ENCODE results near the gene MRPS18A.

Gene MRPS18A

DNA sequence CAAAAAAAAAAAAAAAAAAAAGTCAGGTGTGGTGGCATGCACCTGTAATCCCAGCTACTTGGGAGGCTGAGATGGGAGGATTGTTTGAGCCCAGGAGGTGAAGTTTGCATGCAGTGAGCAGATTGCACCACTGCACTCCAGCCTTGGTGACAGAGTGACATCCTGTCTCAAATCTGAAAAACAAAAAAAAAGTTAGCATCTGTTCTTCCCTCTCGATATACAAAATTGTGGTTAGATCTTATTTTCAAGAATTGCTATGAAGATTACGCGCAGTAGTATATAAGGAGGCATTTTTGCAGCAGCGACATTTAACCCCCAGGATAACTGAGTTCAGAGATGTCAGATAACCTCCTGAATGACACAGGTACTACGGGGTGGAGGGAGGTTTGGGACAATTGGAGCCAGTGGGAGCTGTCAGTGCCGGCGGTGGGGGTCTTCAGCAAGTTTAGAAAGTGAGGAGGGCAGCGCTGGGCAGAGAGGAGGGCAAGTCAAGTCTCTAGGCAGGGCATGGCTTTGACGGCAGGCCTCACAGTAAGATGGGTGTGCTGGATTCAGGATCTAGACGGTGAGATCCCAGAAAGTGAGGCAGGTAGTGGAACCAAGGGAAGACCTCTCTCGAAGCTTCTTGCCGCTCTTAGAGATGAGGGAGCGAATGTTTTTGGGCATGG, 26.2 kb upstream of the MRPS18A start:
- no peak overlapping the region for H3K27ac ChIP-seq (replicated peaks; ENCODE audit: low read length)
- no peaks in the 10 kb centered on the region for H3K79me1 ChIP-seq (ENCODE audit: low read depth, low read length)
- WGBS, 2 donors (ENCODE audit: extremely low coverage in 2 of 2, insufficient read length in 2 of 2, insufficient replicate concordance in 1 of 2) = no CpG with 5 or more reads among the region's 13 CpGs
- H3K4me2 ChIP-seq (ENCODE audit: insufficient read depth, low read length, poor library complexity, severe bottlenecking) = no peak overlapping the region
- no peak overlapping the region for H4K8ac ChIP-seq (ENCODE audit: low read depth, low read length)
- peaks cover 11 to 13% of the 10 kb centered on the region in 2 donors for H3K4me1 ChIP-seq (ENCODE audit: control insufficient read depth in 2 of 2, insufficient read depth in 1 of 2, low read depth in 1 of 2, low read length in 2 of 2)
- no peak overlapping the region for H4K91ac ChIP-seq (ENCODE audit: low read depth, low read length, poor library complexity)
- no peak overlapping the region for H2AFZ ChIP-seq (ENCODE audit: low read length)
- H3K9ac ChIP-seq (ENCODE audit: low read depth, low read length, poor library complexity) = no peak overlapping the region
- H2BK12ac ChIP-seq (ENCODE audit: low read length) = no peak overlapping the region
- H3K23ac ChIP-seq (ENCODE audit: low read depth, low read length, poor library complexity) = no peak overlapping the region
- H2AK5ac ChIP-seq (ENCODE audit: low read depth, low read length) = peak overlapping the region; percentile 72
- H3K4me3 ChIP-seq (ENCODE audit: low read length in 2 of 2) = no peak overlapping the region
- H3K18ac ChIP-seq (ENCODE audit: low read length) = peak overlapping the region; percentile 61
- no peak overlapping the region for H3K4ac ChIP-seq (ENCODE audit: low read length)
- H3K36me3 ChIP-seq (replicated peaks in 1 of 2; ENCODE audit: control insufficient read depth in 2 of 2, insufficient read depth in 2 of 2, low read length in 2 of 2) = no peaks in the 10 kb centered on the region
- DNase-seq (ENCODE audit: low spot score) = no peak
- H3K14ac ChIP-seq (ENCODE audit: low read length) = peak overlapping the region; percentile 63
- peak overlapping the region; percentile 54 for H2BK15ac ChIP-seq (ENCODE audit: low read length)
- H2BK120ac ChIP-seq (ENCODE audit: low read depth, low read length) = peak overlapping the region; percentile 1
- H3K27me3 ChIP-seq (ENCODE audit: control insufficient read depth in 3 of 3, insufficient read depth in 3 of 3, low read depth in 1 of 3, low read length in 3 of 3) = peaks cover 0 to 9% (median 0%) of the 10 kb centered on the region in 3 experiments
- H2BK5ac ChIP-seq (ENCODE audit: low read length) = no peak overlapping the region
- no peaks in the 10 kb centered on the region for H3K9me3 ChIP-seq (replicated peaks in 1 of 2; ENCODE audit: control insufficient read depth in 2 of 2, insufficient read depth in 1 of 2, low read depth in 1 of 2, low read length in 2 of 2)

GRCh38 chr6:43712579-43712978, 25.0 kb upstream of the MRPS18A start:
- no peak overlapping the region for H3K14ac ChIP-seq (ENCODE audit: low read length)
- H2AK5ac ChIP-seq (ENCODE audit: low read depth, low read length) = no peak overlapping the region
- H3K79me1 ChIP-seq (ENCODE audit: low read depth, low read length) = no peaks in the 10 kb centered on the region
- no peak overlapping the region for H3K4ac ChIP-seq (ENCODE audit: low read length)
- H4K91ac ChIP-seq (ENCODE audit: low read depth, low read length, poor library complexity) = no peak overlapping the region
- H3K4me3 ChIP-seq (ENCODE audit: low read length in 2 of 2) = no peak overlapping the region
- H3K36me3 ChIP-seq (replicated peaks in 1 of 2; ENCODE audit: control insufficient read depth in 2 of 2, insufficient read depth in 2 of 2, low read length in 2 of 2) = no peaks in the 10 kb centered on the region
- H3K9ac ChIP-seq (ENCODE audit: low read depth, low read length, poor library complexity) = no peak overlapping the region
- H3K9me3 ChIP-seq (replicated peaks in 1 of 2; ENCODE audit: control insufficient read depth in 2 of 2, insufficient read depth in 1 of 2, low read depth in 1 of 2, low read length in 2 of 2) = no peaks in the 10 kb centered on the region
- no peak overlapping the region for H2BK12ac ChIP-seq (ENCODE audit: low read length)
- H3K18ac ChIP-seq (ENCODE audit: low read length) = peak overlapping the region; percentile 66
- no peak overlapping the region for H2AFZ ChIP-seq (ENCODE audit: low read length)
- H2BK5ac ChIP-seq (ENCODE audit: low read length) = no peak overlapping the region
- no CpG with 5 or more reads among the region's 6 CpGs for WGBS, 2 donors (ENCODE audit: extremely low coverage in 2 of 2, insufficient read length in 2 of 2, insufficient replicate concordance in 1 of 2)
- H2BK15ac ChIP-seq (ENCODE audit: low read length) = no peak overlapping the region
- DNase-seq (ENCODE audit: low spot score) = no peak
- H2BK120ac ChIP-seq (ENCODE audit: low read depth, low read length) = no peak overlapping the region
- H3K4me2 ChIP-seq (ENCODE audit: insufficient read depth, low read length, poor library complexity, severe bottlenecking) = no peak overlapping the region
- H3K23ac ChIP-seq (ENCODE audit: low read depth, low read length, poor library complexity) = no peak overlapping the region
- peaks cover 0 to 6% (median 0%) of the 10 kb centered on the region in 3 experiments for H3K27me3 ChIP-seq (ENCODE audit: control insufficient read depth in 3 of 3, insufficient read depth in 3 of 3, low read depth in 1 of 3, low read length in 3 of 3)
- H3K4me1 ChIP-seq (ENCODE audit: control insufficient read depth in 2 of 2, insufficient read depth in 1 of 2, low read depth in 1 of 2, low read length in 2 of 2) = peaks cover 11 to 18% of the 10 kb centered on the region in 2 donors
- H3K27ac ChIP-seq (replicated peaks; ENCODE audit: low read length) = no peak overlapping the region
- H4K8ac ChIP-seq (ENCODE audit: low read depth, low read length) = peak overlapping the region; percentile 45

DNA sequence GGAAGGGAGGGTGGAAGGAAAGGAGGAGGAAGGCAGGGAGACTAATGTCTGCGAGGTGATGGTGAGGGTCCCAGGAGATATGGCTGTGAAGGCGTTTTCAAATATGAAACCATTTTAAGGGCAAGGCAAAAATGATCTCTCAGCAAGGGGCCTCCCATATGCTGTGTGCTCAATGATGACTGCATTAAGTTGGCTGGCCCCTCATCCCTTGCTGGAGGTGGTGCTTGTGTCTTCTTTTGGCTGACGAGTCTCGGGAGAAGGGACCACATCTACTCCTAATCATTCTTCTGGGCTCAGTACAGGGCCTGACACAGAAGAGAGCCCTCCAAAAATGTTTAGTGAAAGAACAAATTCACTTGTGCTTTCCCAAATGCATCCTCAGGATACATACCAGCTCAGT, 23.0 kb upstream of the MRPS18A start:
- no peak for DNase-seq (ENCODE audit: low spot score)
- H2AK5ac ChIP-seq (ENCODE audit: low read depth, low read length) = no peak overlapping the region
- no peak overlapping the region for H2BK15ac ChIP-seq (ENCODE audit: low read length)
- H4K8ac ChIP-seq (ENCODE audit: low read depth, low read length) = no peak overlapping the region
- no peak overlapping the region for H2BK5ac ChIP-seq (ENCODE audit: low read length)
- no CpG with 5 or more reads among the region's 4 CpGs for WGBS, 2 donors (ENCODE audit: extremely low coverage in 2 of 2, insufficient read length in 2 of 2, insufficient replicate concordance in 1 of 2)
- H3K4me2 ChIP-seq (ENCODE audit: insufficient read depth, low read length, poor library complexity, severe bottlenecking) = no peak overlapping the region
- H2AFZ ChIP-seq (ENCODE audit: low read length) = no peak overlapping the region
- H3K4me3 ChIP-seq (ENCODE audit: low read length in 2 of 2) = no peak overlapping the region
- no peak overlapping the region for H2BK120ac ChIP-seq (ENCODE audit: low read depth, low read length)
- H4K91ac ChIP-seq (ENCODE audit: low read depth, low read length, poor library complexity) = no peak overlapping the region
- no peak overlapping the region for H3K23ac ChIP-seq (ENCODE audit: low read depth, low read length, poor library complexity)
- no peaks in the 10 kb centered on the region for H3K36me3 ChIP-seq (replicated peaks in 1 of 2; ENCODE audit: control insufficient read depth in 2 of 2, insufficient read depth in 2 of 2, low read length in 2 of 2)
- H3K18ac ChIP-seq (ENCODE audit: low read length) = no peak overlapping the region
- H2BK12ac ChIP-seq (ENCODE audit: low read length) = no peak overlapping the region
- no peak overlapping the region for H3K14ac ChIP-seq (ENCODE audit: low read length)
- H3K27ac ChIP-seq (replicated peaks; ENCODE audit: low read length) = no peak overlapping the region
- H3K9me3 ChIP-seq (replicated peaks in 1 of 2; ENCODE audit: control insufficient read depth in 2 of 2, insufficient read depth in 1 of 2, low read depth in 1 of 2, low read length in 2 of 2) = no peaks in the 10 kb centered on the region
- H3K79me1 ChIP-seq (ENCODE audit: low read depth, low read length) = no peaks in the 10 kb centered on the region
- no peak overlapping the region for H3K4ac ChIP-seq (ENCODE audit: low read length)
- H3K9ac ChIP-seq (ENCODE audit: low read depth, low read length, poor library complexity) = no peak overlapping the region
- peaks cover 13 to 36% of the 10 kb centered on the region in 2 donors for H3K4me1 ChIP-seq (ENCODE audit: control insufficient read depth in 2 of 2, insufficient read depth in 1 of 2, low read depth in 1 of 2, low read length in 2 of 2)
- no peaks in the 10 kb centered on the region for H3K27me3 ChIP-seq (ENCODE audit: control insufficient read depth in 3 of 3, insufficient read depth in 3 of 3, low read depth in 1 of 3, low read length in 3 of 3)

GRCh38 chr6:43709654-43710303, 22.2 kb upstream of the MRPS18A start:
- no peak overlapping the region for H3K14ac ChIP-seq (ENCODE audit: low read length)
- no peak overlapping the region for H3K4me2 ChIP-seq (ENCODE audit: insufficient read depth, low read length, poor library complexity, severe bottlenecking)
- H3K23ac ChIP-seq (ENCODE audit: low read depth, low read length, poor library complexity) = no peak overlapping the region
- no peak overlapping the region for H3K27ac ChIP-seq (replicated peaks; ENCODE audit: low read length)
- H3K18ac ChIP-seq (ENCODE audit: low read length) = no peak overlapping the region
- H2BK5ac ChIP-seq (ENCODE audit: low read length) = no peak overlapping the region
- H4K8ac ChIP-seq (ENCODE audit: low read depth, low read length) = no peak overlapping the region
- no peaks in the 10 kb centered on the region for H3K79me1 ChIP-seq (ENCODE audit: low read depth, low read length)
- no peak overlapping the region for H2BK120ac ChIP-seq (ENCODE audit: low read depth, low read length)
- H2BK15ac ChIP-seq (ENCODE audit: low read length) = no peak overlapping the region
- H3K36me3 ChIP-seq (replicated peaks in 1 of 2; ENCODE audit: control insufficient read depth in 2 of 2, insufficient read depth in 2 of 2, low read length in 2 of 2) = no peaks in the 10 kb centered on the region
- H3K4ac ChIP-seq (ENCODE audit: low read length) = no peak overlapping the region
- no peak overlapping the region for H2BK12ac ChIP-seq (ENCODE audit: low read length)
- H3K4me3 ChIP-seq (ENCODE audit: low read length in 2 of 2) = no peak overlapping the region
- H3K4me1 ChIP-seq (ENCODE audit: control insufficient read depth in 2 of 2, insufficient read depth in 1 of 2, low read depth in 1 of 2, low read length in 2 of 2) = peaks cover 11 to 42% of the 10 kb centered on the region in 2 donors
- H2AK5ac ChIP-seq (ENCODE audit: low read depth, low read length) = peak overlapping the region; percentile 23
- no CpG with 5 or more reads among the region's 7 CpGs for WGBS, 2 donors (ENCODE audit: extremely low coverage in 2 of 2, insufficient read length in 2 of 2, insufficient replicate concordance in 1 of 2)
- H2AFZ ChIP-seq (ENCODE audit: low read length) = no peak overlapping the region
- no peaks in the 10 kb centered on the region for H3K9me3 ChIP-seq (replicated peaks in 1 of 2; ENCODE audit: control insufficient read depth in 2 of 2, insufficient read depth in 1 of 2, low read depth in 1 of 2, low read length in 2 of 2)
- no peak overlapping the region for H4K91ac ChIP-seq (ENCODE audit: low read depth, low read length, poor library complexity)
- no peak for DNase-seq (ENCODE audit: low spot score)
- H3K27me3 ChIP-seq (ENCODE audit: control insufficient read depth in 3 of 3, insufficient read depth in 3 of 3, low read depth in 1 of 3, low read length in 3 of 3) = no peaks in the 10 kb centered on the region
- H3K9ac ChIP-seq (ENCODE audit: low read depth, low read length, poor library complexity) = no peak overlapping the region

Data from neuronal stem cell (in vitro differentiated cells).